SK-N-SH (cell line): ENCODE measurements around the gene PCP4. TPM values are rescaled to one million over a fixed set of nuclear protein-coding genes. Genes with fewer than 3 reads are reported as not detected.

Experiments used
- CTCF ChIA-PET: fragments of 300-600, 350-600 bp; formaldehyde crosslinking; extraction: SDS; loops from one replicate; lab custom pipeline; 2021; lab: Yijun Ruan, JAX
- POLR2A ChIA-PET: fragments of 350-600 bp; sonication (Branson Sonifier 250); formaldehyde crosslinking; extraction: SDS; loops from one replicate; lab custom pipeline; 2020; ENCODE audit warnings: antibody characterized with exemption, inconsistent platforms; lab: Yijun Ruan, JAX
- DNase-seq: peaks from one replicate; pipeline ENCODE4 v3.0.0; 2012
- H2AFZ ChIP-seq: fragments of 200-600 bp; sonication (generic); 2 replicates; pipeline ENCODE4 v1.8.1; 2016; ENCODE audit warnings: antibody characterized with exemption, mild to moderate bottlenecking, low read depth
- H3F3A ChIP-seq: fragments of 200-600 bp; sonication (generic); replicated peaks from 2 replicates; pipeline ENCODE3; 2016; ENCODE audit warnings: antibody characterized with exemption, mild to moderate bottlenecking; ENCODE audit not compliant: insufficient read depth
- H3K27ac ChIP-seq, 2 experiments: fragments of 200-500 bp in 1 of 2; fragments of 200-600 bp in 1 of 2; sonication (Bioruptor generic) in 1 of 2; sonication (generic), shearing (Covaris generic) in 1 of 2; 2 replicates each; pipeline versions ENCODE4 v1.5.1 to v1.6.1; 2014 to 2016; ENCODE audit warnings: low read depth in 2 of 2, inconsistent platforms in 1 of 2, low read length in 1 of 2, mild to moderate bottlenecking in 1 of 2, mixed read lengths in 1 of 2
- H3K27me3 ChIP-seq: fragments of 200-600 bp; sonication (generic), shearing (Covaris generic); 2 replicates; pipeline ENCODE4 v1.6.1; 2016; ENCODE audit warnings: mixed run types; ENCODE audit not compliant: insufficient read depth
- H3K36me3 ChIP-seq, 2 experiments: fragments of 200-500 bp in 1 of 2; fragments of 200-600 bp in 1 of 2; sonication (Bioruptor generic) in 1 of 2; sonication (generic) in 1 of 2; replicated peaks in 1 of 2; 2 replicates each; pipeline versions ENCODE3 to v1.5.1; 2014 to 2016; ENCODE audit warnings: low read length in 1 of 2, mild to moderate bottlenecking in 1 of 2; ENCODE audit not compliant: insufficient read depth in 2 of 2, control insufficient read depth in 1 of 2
- H3K4me1 ChIP-seq, 2 experiments: fragments of 200-500 bp in 1 of 2; fragments of 200-600 bp in 1 of 2; sonication (Bioruptor generic) in 1 of 2; sonication (generic), shearing (Covaris generic) in 1 of 2; 2 replicates each; pipeline versions ENCODE4 v1.5.1 to v1.6.1; 2014 to 2016; ENCODE audit warnings: low read depth in 1 of 2, low read length in 1 of 2, mixed run types in 1 of 2; ENCODE audit not compliant: insufficient read depth in 2 of 2, control insufficient read depth in 1 of 2
- H3K4me2 ChIP-seq: fragments of 200-600 bp; sonication (generic), shearing (Covaris generic); 2 replicates; pipeline ENCODE4 v1.6.1; 2017; ENCODE audit warnings: mixed run types
- H3K4me3 ChIP-seq, 2 experiments: fragments of 200-500 bp in 1 of 2; fragments of 200-600 bp in 1 of 2; sonication (Bioruptor generic) in 1 of 2; sonication (generic), shearing (Covaris generic) in 1 of 2; 2 replicates each; pipeline versions ENCODE4 v1.5.1 to v1.8.1; 2014 to 2016; ENCODE audit warnings: low read depth in 2 of 2, inconsistent platforms in 1 of 2, low read length in 1 of 2, mild to moderate bottlenecking in 1 of 2, mixed read lengths in 1 of 2, moderate library complexity in 1 of 2
- H3K79me2 ChIP-seq: fragments of 200-600 bp; sonication (generic); 2 replicates; pipeline ENCODE4 v1.8.1; 2017; ENCODE audit warnings: mild to moderate bottlenecking; ENCODE audit not compliant: insufficient read depth
- H3K9ac ChIP-seq: fragments of 200-600 bp; sonication (generic); 2 replicates; pipeline ENCODE4 v1.6.1; 2017; ENCODE audit warnings: mixed run types
- H3K9me2 ChIP-seq: fragments of 200-600 bp; sonication (generic); 2 replicates; pipeline ENCODE4 v1.6.1; 2017; ENCODE audit warnings: mixed run types
- H3K9me3 ChIP-seq: fragments of 200-600 bp; sonication (generic); 2 replicates; pipeline ENCODE4 v1.6.1; 2017; ENCODE audit warnings: mixed run types, mild to moderate bottlenecking, moderate library complexity
- H4K20me1 ChIP-seq: fragments of 200-600 bp; sonication (generic); 2 replicates; pipeline ENCODE4 v1.6.1; 2017; ENCODE audit warnings: mild to moderate bottlenecking, mixed run types; ENCODE audit not compliant: insufficient read depth
- CTCF ChIP-seq: fragments of 200-600 bp; sonication (generic); IDR thresholded peaks from 2 replicates; pipeline ENCODE4 v1.6.1; 2017; ENCODE audit warnings: antibody characterized with exemption, mild to moderate bottlenecking, moderate library complexity
- ELF1 ChIP-seq: IDR thresholded peaks from 2 replicates; pipeline ENCODE4 v1.4.0; 2012
- EP300 ChIP-seq, 2 experiments: IDR thresholded peaks; 2 replicates each; pipeline versions ENCODE4 v1.4.0 to v1.6.1; 2012; ENCODE audit warnings: borderline replicate concordance in 1 of 2, low read depth in 1 of 2, low read length in 1 of 2
- FOSL2 ChIP-seq: IDR thresholded peaks from 2 replicates; pipeline ENCODE4 v1.4.0; 2012; ENCODE audit warnings: low read depth, mild to moderate bottlenecking, moderate library complexity, borderline replicate concordance
- FOXM1 ChIP-seq: IDR thresholded peaks from 2 replicates; pipeline ENCODE4 v1.4.0; 2012; ENCODE audit warnings: low read depth, mild to moderate bottlenecking
- GABPA ChIP-seq: IDR thresholded peaks from 2 replicates; pipeline ENCODE4 v1.4.0; 2012; ENCODE audit warnings: low read depth, mild to moderate bottlenecking
- MEF2A ChIP-seq: IDR thresholded peaks from 2 replicates; pipeline ENCODE4 v1.4.0; 2012; ENCODE audit warnings: low read depth, borderline replicate concordance
- MXI1 ChIP-seq: IDR thresholded peaks from 2 replicates; pipeline ENCODE4 v1.6.1; 2012; ENCODE audit warnings: mild to moderate bottlenecking, low read depth, low read length, improper control_type of control experiment
- NRF1 ChIP-seq: IDR thresholded peaks from 2 replicates; pipeline ENCODE4 v1.6.1; 2012; ENCODE audit warnings: low read depth, mild to moderate bottlenecking, low read length
- RAD21 ChIP-seq: IDR thresholded peaks from 2 replicates; pipeline ENCODE4 v1.6.1; 2012; ENCODE audit warnings: mild to moderate bottlenecking, low read length
- RCOR1 ChIP-seq: fragments of 150-350 bp; IDR thresholded peaks from 2 replicates; pipeline ENCODE4 v1.6.1; 2017; ENCODE audit warnings: antibody characterized with exemption, low read length
- REST ChIP-seq: IDR thresholded peaks from 2 replicates; pipeline ENCODE4 v1.6.1; 2012; ENCODE audit warnings: mild to moderate bottlenecking, low read depth, low read length, moderate library complexity
- RXRA ChIP-seq: IDR thresholded peaks from 2 replicates; pipeline ENCODE4 v1.4.0; 2012; ENCODE audit warnings: low read depth, mild to moderate bottlenecking, borderline replicate concordance
- TAF1 ChIP-seq: IDR thresholded peaks from 2 replicates; pipeline ENCODE4 v1.6.1; 2012; ENCODE audit warnings: low read depth, mild to moderate bottlenecking, low read length, moderate library complexity, borderline replicate concordance
- TCF12 ChIP-seq: IDR thresholded peaks from 2 replicates; pipeline ENCODE4 v1.4.0; 2012
- YY1 ChIP-seq: IDR thresholded peaks from 2 replicates; pipeline ENCODE4 v1.4.0; 2012; ENCODE audit warnings: low read depth, mild to moderate bottlenecking
- ZBTB33 ChIP-seq: IDR thresholded peaks from 2 replicates; pipeline ENCODE4 v1.4.0; 2012; ENCODE audit warnings: low read depth, borderline replicate concordance
- WGBS: methylation state at CpG from one replicate; pipeline ENCODE4 v1.1.6; 2017; ENCODE audit warnings: low lambda C conversion rate; 5-methylcytosine and 5-hydroxymethylcytosine counted together
- polyA plus RNA-seq, 3 experiments: library from polyadenylated mRNA; depleted of rRNA; stranded (reverse); fragments of >200 nt; gene quantifications; 2 replicates each; pipeline ENCODE4 v1.2.3, GENCODE V29; 2012

Gene PCP4
- polyA plus RNA-seq, 1 of the 3 experiments (the other 2 are of a cell fraction) = not detected

- Histone ChIP-seq H3K4me3 (no peak overlapping the region), H4K20me1 (no peaks in the 10 kb centered on the region), H3K9me2 (no peaks in the 10 kb centered on the region), H3K4me1 (no peaks in the 10 kb centered on the region), H3K4me2 (no peak overlapping the region), H3K9ac (no peak overlapping the region), H2AFZ (no peak overlapping the region), H3F3A (no peaks in the 10 kb centered on the region), H3K27ac (no peak overlapping the region), H3K36me3 (no peaks in the 10 kb centered on the region), H3K79me2 (no peaks in the 10 kb centered on the region), H3K27me3 (no peaks in the 10 kb centered on the region), H3K9me3 (no peaks in the 10 kb centered on the region)
- no peak for TF ChIP-seq RXRA
- TF ChIP-seq TCF12 = no peak
- no peak for TF ChIP-seq FOSL2
- 34% methylated on average over 2 of the region's 2 CpGs for WGBS
- ChIA-PET CTCF (no interaction called here), POLR2A (no interaction called here)
- no peak for DNase-seq
Observed at GRCh38 chr21:39958731-39959130, 91.5 kb downstream of the PCP4 start.

- Histone ChIP-seq H3K9me3 (no peaks in the 10 kb centered on the region; the same call in 1 of the 2 replicates), H3K36me3 (no peaks in the 10 kb centered on the region), H3K9ac (no peak overlapping the region), H4K20me1 (no peaks in the 10 kb centered on the region), H3F3A (no peaks in the 10 kb centered on the region), H3K27ac (no peak overlapping the region), H3K79me2 (no peaks in the 10 kb centered on the region), H3K9me2 (no peaks in the 10 kb centered on the region), H2AFZ (no peak overlapping the region), H3K27me3 (no peaks in the 10 kb centered on the region), H3K4me3 (no peak overlapping the region), H3K4me1 (no peaks in the 10 kb centered on the region), H3K4me2 (no peak overlapping the region)
- no peak for TF ChIP-seq NRF1
- TF ChIP-seq GABPA = no peak
- ChIA-PET POLR2A (no interaction called here), CTCF (no interaction called here)
- WGBS = 4% methylated on average over 1 of the region's 1 CpG
- DNase-seq = no peak
Observed at GRCh38 chr21:39961251-39961650, 94.0 kb downstream of the PCP4 start.

GRCh38 chr21:39965026-39965425, 97.8 kb downstream of the PCP4 start:
- Histone ChIP-seq H3K9me3 (no peaks in the 10 kb centered on the region; the same call in 1 of the 2 replicates), H3K9me2 (no peaks in the 10 kb centered on the region), H3K4me1 (no peaks in the 10 kb centered on the region), H3K27ac (no peak overlapping the region), H3F3A (no peaks in the 10 kb centered on the region), H3K36me3 (no peaks in the 10 kb centered on the region), H3K9ac (no peak overlapping the region), H4K20me1 (no peaks in the 10 kb centered on the region), H2AFZ (no peak overlapping the region), H3K4me2 (no peak overlapping the region), H3K27me3 (no peaks in the 10 kb centered on the region), H3K4me3 (no peak overlapping the region), H3K79me2 (no peaks in the 10 kb centered on the region)
- 23% methylated on average over 1 of the region's 1 CpG for WGBS
- no peak for DNase-seq
- ChIA-PET CTCF (no interaction called here), POLR2A (no interaction called here)
- no peak for TF ChIP-seq RXRA
- TF ChIP-seq MXI1 = no peak
- TF ChIP-seq MEF2A = no peak
- TF ChIP-seq RAD21 = no peak
- TF ChIP-seq CTCF = no peak
- no peak for TF ChIP-seq FOXM1
- TF ChIP-seq REST = no peak
- no peak for TF ChIP-seq RCOR1
- no peak for TF ChIP-seq TAF1
- no peak for TF ChIP-seq GABPA
- no peak for TF ChIP-seq YY1
- no peak for TF ChIP-seq ZBTB33
- no peak for TF ChIP-seq EP300 (IDR thresholded peaks at IDR 0.05; ENCODE audit: borderline replicate concordance in 1 of 2, low read depth in 1 of 2, low read length in 1 of 2)
- TF ChIP-seq ELF1 = no peak
